Mesenchymal stem cell (in vitro differentiated cells and primary cell): ENCODE data around the gene ENTPD2. TPM values are rescaled to one million over a fixed set of nuclear protein-coding genes. Genes with fewer than 3 reads are reported as not detected.

ENCODE experiments used
- DNase-seq: peaks from one replicate; pipeline ENCODE4 v3.0.0-alpha.2; 2013
- H2AFZ ChIP-seq: one replicate; pipeline ENCODE4 v1.6.1; 2013; ENCODE audit warnings: low read depth, mild to moderate bottlenecking, control low read depth, inconsistent platforms, low read length, moderate library complexity
- H2AK5ac ChIP-seq: 2 replicates; pipeline ENCODE4 v1.6.1; 2013; ENCODE audit warnings: low read length, moderate library complexity, mild to moderate bottlenecking, inconsistent platforms; ENCODE audit not compliant: severe bottlenecking
- H2BK120ac ChIP-seq: one replicate; pipeline ENCODE4 v1.6.1; 2013; ENCODE audit warnings: low read depth, mild to moderate bottlenecking, inconsistent platforms, low read length, moderate library complexity
- H2BK12ac ChIP-seq, 2 experiments: one replicate each; pipeline ENCODE4 v1.6.1; 2013; ENCODE audit warnings: inconsistent platforms in 2 of 2, low read length in 2 of 2, mild to moderate bottlenecking in 2 of 2, moderate library complexity in 2 of 2, control low read depth in 1 of 2
- H2BK15ac ChIP-seq: one replicate; pipeline ENCODE4 v1.6.1; 2013; ENCODE audit warnings: mild to moderate bottlenecking, low read depth, inconsistent platforms; ENCODE audit not compliant: poor library complexity, severe bottlenecking
- H2BK5ac ChIP-seq: 2 replicates; pipeline ENCODE4 v1.6.1; 2013; ENCODE audit warnings: low read depth, mild to moderate bottlenecking, low read length, control low read depth, inconsistent platforms; ENCODE audit not compliant: poor library complexity, severe bottlenecking
- H3K14ac ChIP-seq, 2 experiments: one replicate each; pipeline ENCODE4 v1.6.1; 2013; ENCODE audit warnings: inconsistent platforms in 2 of 2, low read length in 2 of 2, control low read depth in 1 of 2, mild to moderate bottlenecking in 1 of 2, moderate library complexity in 1 of 2
- H3K18ac ChIP-seq, 2 experiments: one replicate each; pipeline ENCODE4 v1.6.1; 2013; ENCODE audit warnings: inconsistent platforms in 2 of 2, low read length in 2 of 2, control low read depth in 1 of 2, low read depth in 1 of 2, mild to moderate bottlenecking in 1 of 2
- H3K23ac ChIP-seq, 2 experiments: one replicate each; pipeline ENCODE4 v1.6.1; 2013; ENCODE audit warnings: inconsistent platforms in 2 of 2, low read length in 2 of 2, mild to moderate bottlenecking in 2 of 2, moderate library complexity in 2 of 2, control low read depth in 1 of 2
- H3K27ac ChIP-seq: 2 replicates; pipeline ENCODE4 v1.5.1; 2013; ENCODE audit warnings: mild to moderate bottlenecking, moderate library complexity, low read length, control low read depth, inconsistent platforms; ENCODE audit not compliant: poor library complexity, severe bottlenecking
- H3K27me3 ChIP-seq, 2 experiments: 2 replicates each; pipeline versions ENCODE4 v1.6.1 to v1.7.0; 2013; ENCODE audit warnings: low read length in 2 of 2, mild to moderate bottlenecking in 2 of 2, moderate library complexity in 2 of 2, control low read depth in 1 of 2, inconsistent platforms in 1 of 2; ENCODE audit not compliant: control insufficient read depth in 1 of 2, insufficient read depth in 1 of 2
- H3K36me3 ChIP-seq, 2 experiments: 2 replicates each; pipeline versions ENCODE4 v1.6.1 to v1.7.0; 2013; ENCODE audit warnings: low read length in 2 of 2, control low read depth in 1 of 2, inconsistent platforms in 1 of 2, low read depth in 1 of 2, mild to moderate bottlenecking in 1 of 2; ENCODE audit not compliant: insufficient read depth in 2 of 2, control insufficient read depth in 1 of 2
- H3K4ac ChIP-seq, 2 experiments: one replicate each; pipeline ENCODE4 v1.6.1; 2013; ENCODE audit warnings: inconsistent platforms in 2 of 2, low read length in 2 of 2, mild to moderate bottlenecking in 2 of 2, moderate library complexity in 2 of 2, control low read depth in 1 of 2, low read depth in 1 of 2
- H3K4me1 ChIP-seq: 2 replicates; pipeline ENCODE4 v1.6.1; 2013; ENCODE audit warnings: low read depth, low read length, control low read depth; ENCODE audit not compliant: control insufficient read depth, insufficient read depth
- H3K4me2 ChIP-seq: 2 replicates; pipeline ENCODE4 v1.6.1; 2013; ENCODE audit warnings: low read length, mild to moderate bottlenecking, inconsistent platforms; ENCODE audit not compliant: poor library complexity, severe bottlenecking
- H3K4me3 ChIP-seq, 2 experiments: 2 replicates each; pipeline versions ENCODE4 v1.5.1 to v1.7.0; 2013; ENCODE audit warnings: low read length in 2 of 2, mild to moderate bottlenecking in 2 of 2, control low read depth in 1 of 2, low read depth in 1 of 2; ENCODE audit not compliant: insufficient read depth in 1 of 2
- H3K79me1 ChIP-seq: replicated peaks from 2 replicates; pipeline ENCODE4 v1.6.1; 2013; ENCODE audit warnings: mild to moderate bottlenecking, control low read depth, low read length, inconsistent platforms; ENCODE audit not compliant: poor library complexity, severe bottlenecking
- H3K9ac ChIP-seq: 2 replicates; pipeline ENCODE4 v1.7.0; 2013; ENCODE audit warnings: mild to moderate bottlenecking, low read length, moderate library complexity
- H3K9me3 ChIP-seq: 2 replicates; pipeline ENCODE4 v1.7.0; 2013; ENCODE audit warnings: mild to moderate bottlenecking, low read length; ENCODE audit not compliant: control insufficient read depth
- H4K8ac ChIP-seq: one replicate; pipeline ENCODE4 v1.6.1; 2013; ENCODE audit warnings: inconsistent platforms, mild to moderate bottlenecking, low read length, moderate library complexity
- H4K91ac ChIP-seq: one replicate; pipeline ENCODE4 v1.6.1; 2013; ENCODE audit warnings: mild to moderate bottlenecking, low read length, inconsistent platforms
- WGBS: methylation state at CpG from one replicate; pipeline ENCODE4 v1.1.7; 2013; ENCODE audit warnings: mixed read lengths; 5-methylcytosine and 5-hydroxymethylcytosine counted together
- small RNA-seq: library from polyadenylated mRNA; stranded (forward); fragments of <200 nt; extraction: miRNeasy Mini kit (QIAGEN cat#:217004); gene quantifications from one replicate; pipeline ENCODE3, GENCODE V24; 2013; ENCODE audit warnings: low read depth

The ENTPD2 gene

DNA sequence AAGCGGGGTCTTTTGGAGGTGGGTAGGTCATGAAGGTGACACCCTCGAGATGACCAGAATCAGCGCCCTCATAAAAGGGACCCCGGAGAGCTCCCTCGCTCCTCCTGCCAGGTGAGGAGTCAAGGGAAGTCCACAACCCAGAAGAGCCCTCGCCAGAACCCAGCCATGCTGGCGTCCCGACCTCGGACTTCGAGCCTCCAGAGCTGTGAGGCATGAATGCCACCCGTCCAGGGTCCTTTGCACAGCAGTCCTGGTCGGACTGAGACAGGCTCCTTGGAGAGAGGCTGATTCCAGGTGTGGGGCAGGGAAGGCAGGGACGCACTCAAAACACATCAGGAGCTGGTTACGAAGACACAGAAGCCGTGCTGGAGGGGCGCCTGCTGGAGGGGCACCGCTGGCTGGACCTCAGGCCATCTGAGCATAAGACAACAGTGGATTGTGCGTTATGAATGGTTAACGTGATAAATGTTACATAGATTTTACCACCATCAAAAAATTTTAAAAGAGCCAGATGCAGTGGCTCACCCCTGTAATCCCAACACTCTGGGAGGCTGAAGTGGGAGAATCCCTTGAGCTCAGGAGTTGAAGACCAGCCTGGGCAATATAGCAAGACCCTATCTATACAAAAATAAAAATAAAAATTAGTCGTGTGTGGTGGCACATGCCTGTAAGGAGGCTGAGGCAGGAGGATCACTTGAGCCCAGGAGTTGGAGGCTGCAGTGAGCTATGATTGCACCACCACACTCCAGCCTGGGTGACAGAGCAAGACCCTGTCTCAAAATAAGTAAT lies 51.8 kb downstream of the ENTPD2 start:
- 93% methylated on average over 17 of the region's 20 CpGs for WGBS
- DNase-seq = no peak
- Histone ChIP-seq H3K79me1 (no peaks in the 10 kb centered on the region), H2BK120ac (no peak overlapping the region), H3K4me3 (no peak overlapping the region), H3K4ac (peak overlapping the region in 1 of 2 experiments; percentile 31), H3K27me3 (peaks cover 0 to 3% of the 10 kb centered on the region in 2 experiments), H3K4me2 (no peak overlapping the region), H3K18ac (no peak overlapping the region), H3K23ac (no peak overlapping the region), H2BK12ac (peak overlapping the region in 1 of 2 experiments; percentile 35), H3K36me3 (no peaks in the 10 kb centered on the region), H3K4me1 (peaks cover 34% of the 10 kb centered on the region), H3K9ac (no peak overlapping the region), H4K91ac (peak overlapping the region; percentile 47), H3K14ac (no peak overlapping the region), H2AFZ (no peak overlapping the region), H2BK15ac (peak overlapping the region; percentile 67), H2AK5ac (no peak overlapping the region), H4K8ac (no peak overlapping the region), H3K9me3 (no peaks in the 10 kb centered on the region), H3K27ac (no peak overlapping the region), H2BK5ac (no peak overlapping the region)

DNA sequence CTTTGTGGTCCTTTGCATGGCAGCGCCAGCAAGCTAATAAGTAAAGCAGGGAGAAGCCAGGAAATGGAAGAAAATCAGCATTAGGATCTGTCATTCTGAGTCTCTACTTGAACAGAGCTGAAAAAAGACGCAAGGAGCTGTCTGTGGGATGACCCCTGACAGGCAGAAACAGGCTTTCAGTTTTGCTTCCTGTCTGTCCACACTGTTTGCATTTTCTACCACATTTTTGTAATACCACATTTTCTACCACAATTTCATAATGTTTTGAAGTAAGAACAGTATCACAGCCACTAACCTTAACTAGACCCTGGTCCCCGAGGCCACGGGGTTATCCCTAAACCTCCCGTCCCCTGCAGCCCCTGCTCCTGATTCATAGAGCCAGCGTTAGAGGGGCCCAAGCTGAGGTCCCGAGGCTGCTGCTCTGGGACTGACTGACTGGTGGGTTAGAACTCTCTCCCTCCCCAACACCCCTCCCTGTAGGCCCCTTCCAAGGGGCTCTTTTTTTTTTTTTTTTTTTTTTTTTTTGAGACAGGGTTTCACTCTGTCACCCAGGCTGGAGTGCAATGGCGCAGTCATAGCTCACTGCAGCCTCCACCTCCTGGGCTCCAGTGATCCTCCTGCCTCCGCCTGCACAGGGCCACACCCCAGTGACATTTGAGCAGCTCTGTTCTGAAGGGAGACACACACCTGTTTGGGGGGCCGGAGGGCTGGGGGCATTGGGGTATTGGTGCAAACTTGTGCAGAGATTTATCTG lies 53.5 kb downstream of the ENTPD2 start:
- 66% methylated on average over 10 of the region's 10 CpGs for WGBS

More for the DNA sequence above, 53.5 kb downstream of the ENTPD2 start:
- no peak overlapping the region for H2BK15ac ChIP-seq
- H3K14ac ChIP-seq = no peak overlapping the region
- no peak overlapping the region for H3K9ac ChIP-seq
- H3K9me3 ChIP-seq = no peaks in the 10 kb centered on the region
- no peaks in the 10 kb centered on the region for H3K79me1 ChIP-seq
- no peak overlapping the region for H2BK5ac ChIP-seq
- H3K27ac ChIP-seq = peak overlapping the region; percentile 72
- H2AFZ ChIP-seq = no peak overlapping the region
- H3K4ac ChIP-seq = no peak overlapping the region
- peak overlapping the region; percentile 13 for H3K4me2 ChIP-seq
- H2BK120ac ChIP-seq = no peak overlapping the region
- H2AK5ac ChIP-seq = no peak overlapping the region
- H3K4me3 ChIP-seq = no peak overlapping the region
- peak overlapping the region in 1 of 2 experiments; percentile 68 for H2BK12ac ChIP-seq
- peak; percentile 79 for DNase-seq
- H4K8ac ChIP-seq = peak overlapping the region; percentile 83
- no peak overlapping the region for H3K18ac ChIP-seq
- no peak overlapping the region for H4K91ac ChIP-seq
- H3K27me3 ChIP-seq = peaks cover 0 to 5% of the 10 kb centered on the region in 2 experiments
- peaks cover 47% of the 10 kb centered on the region for H3K4me1 ChIP-seq
- peaks cover 0 to 7% of the 10 kb centered on the region in 2 experiments for H3K36me3 ChIP-seq
- H3K23ac ChIP-seq = no peak overlapping the region

Small RNA genes lying within 50 kb of the gene (small RNA-seq; reads per million reads assigned to genes)
- gene RF00153 = not detected
